Rectal smooth muscle tissue (tissue), 1 donor: ENCODE data around the gene IFIH1.

ENCODE experiments used
- H3K27ac ChIP-seq: one replicate; pipeline ENCODE4 v1.7.0; 2013; ENCODE audit warnings: low read depth, low read length, inconsistent platforms
- H3K27me3 ChIP-seq: one replicate; pipeline ENCODE4 v1.7.0; 2013; ENCODE audit warnings: low read length; ENCODE audit not compliant: control insufficient read depth, insufficient read depth
- H3K36me3 ChIP-seq: one replicate; pipeline ENCODE4 v1.7.0; 2013; ENCODE audit warnings: low read length; ENCODE audit not compliant: control insufficient read depth, insufficient read depth
- H3K4me1 ChIP-seq: one replicate; pipeline ENCODE4 v1.7.0; 2013; ENCODE audit warnings: low read length; ENCODE audit not compliant: control insufficient read depth, insufficient read depth
- H3K4me3 ChIP-seq: one replicate; pipeline ENCODE4 v1.7.0; 2013; ENCODE audit warnings: low read length
- H3K9ac ChIP-seq: one replicate; pipeline ENCODE4 v1.7.0; 2013; ENCODE audit warnings: low read length

IFIH1 gene

GRCh38 chr2:162266460-162266760, 52.1 kb downstream of the IFIH1 start:
- H3K4me1 ChIP-seq, result no peaks in the 10 kb centered on the region
- no peak overlapping the region for H3K9ac ChIP-seq
- H3K36me3 ChIP-seq, result peaks cover 10% of the 10 kb centered on the region
- H3K4me3 ChIP-seq, result no peak overlapping the region
- H3K27ac ChIP-seq, result no peak overlapping the region
- H3K27me3 ChIP-seq, result no peaks in the 10 kb centered on the region

DNA sequence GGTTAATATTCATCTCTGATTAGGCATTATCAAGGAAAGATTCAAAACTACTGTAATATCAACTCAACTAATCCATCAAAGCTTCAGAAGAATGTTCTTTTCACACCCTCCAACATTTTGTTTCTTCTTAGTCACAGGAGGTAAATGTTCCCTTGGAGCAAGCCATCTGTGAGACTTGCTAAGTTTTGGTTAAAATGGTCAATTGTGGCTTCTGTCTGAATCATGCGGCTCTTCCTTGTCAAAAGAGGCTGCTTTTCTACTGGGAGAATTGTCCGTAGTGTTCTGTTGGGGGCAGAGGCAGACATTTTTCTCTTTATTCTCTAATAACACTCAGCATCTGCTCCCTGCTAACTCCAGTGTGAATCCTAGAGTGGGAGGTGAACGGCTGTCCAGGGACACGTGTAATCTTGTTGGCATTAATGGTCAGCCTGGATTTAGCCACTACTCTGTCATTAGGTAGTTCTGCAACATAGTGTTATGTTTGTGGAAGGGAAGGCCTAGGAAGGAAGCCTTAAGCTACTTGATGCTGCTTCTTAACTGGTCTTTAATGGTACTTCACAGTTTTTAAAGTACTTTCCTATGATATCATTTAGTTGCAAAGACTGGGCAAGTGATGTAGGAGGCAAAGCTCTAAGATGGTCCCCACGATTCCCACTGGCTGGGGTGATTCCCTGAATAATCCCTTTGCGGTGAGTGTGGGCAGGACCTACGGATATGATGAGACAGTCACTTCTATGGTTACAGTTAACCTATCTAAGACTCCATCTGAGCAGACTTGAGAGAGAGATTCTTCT, 52.6 kb downstream of the IFIH1 start:
- Histone ChIP-seq H3K4me3 (no peak overlapping the region), H3K27ac (no peak overlapping the region), H3K27me3 (no peaks in the 10 kb centered on the region), H3K36me3 (peaks cover 10% of the 10 kb centered on the region), H3K4me1 (no peaks in the 10 kb centered on the region), H3K9ac (no peak overlapping the region)

GRCh38 chr2:162261032-162261945, 57.2 kb downstream of the IFIH1 start:
- peaks cover 2% of the 10 kb centered on the region for H3K4me1 ChIP-seq
- H3K27me3 ChIP-seq, result no peaks in the 10 kb centered on the region
- no peak overlapping the region for H3K9ac ChIP-seq
- no peak overlapping the region for H3K4me3 ChIP-seq
- H3K36me3 ChIP-seq, result peaks cover 5% of the 10 kb centered on the region
- no peak overlapping the region for H3K27ac ChIP-seq

DNA sequence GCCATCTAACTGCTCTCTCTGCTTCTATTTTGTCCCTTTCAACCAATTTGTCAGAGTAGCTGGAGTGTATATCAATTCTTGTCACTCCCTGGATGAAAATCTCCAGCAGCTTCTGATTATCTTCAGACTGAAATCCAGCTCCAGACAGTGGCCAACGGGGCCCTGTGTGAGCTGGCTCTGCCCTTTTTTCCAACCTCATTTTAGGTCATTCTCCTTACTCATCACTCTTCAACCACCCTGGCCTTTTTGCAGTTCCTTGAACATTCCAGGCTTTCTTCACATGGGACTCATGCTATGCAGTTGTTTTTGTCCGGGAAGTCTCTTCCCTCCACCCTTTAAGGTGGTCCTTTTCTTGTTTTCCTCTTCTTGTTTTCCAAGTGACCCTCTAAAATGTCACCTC, 59.8 kb downstream of the IFIH1 start:
- Histone ChIP-seq H3K4me3 (no peak overlapping the region), H3K27ac (no peak overlapping the region), H3K27me3 (no peaks in the 10 kb centered on the region), H3K9ac (no peak overlapping the region), H3K4me1 (peaks cover 2% of the 10 kb centered on the region), H3K36me3 (no peaks in the 10 kb centered on the region)

DNA sequence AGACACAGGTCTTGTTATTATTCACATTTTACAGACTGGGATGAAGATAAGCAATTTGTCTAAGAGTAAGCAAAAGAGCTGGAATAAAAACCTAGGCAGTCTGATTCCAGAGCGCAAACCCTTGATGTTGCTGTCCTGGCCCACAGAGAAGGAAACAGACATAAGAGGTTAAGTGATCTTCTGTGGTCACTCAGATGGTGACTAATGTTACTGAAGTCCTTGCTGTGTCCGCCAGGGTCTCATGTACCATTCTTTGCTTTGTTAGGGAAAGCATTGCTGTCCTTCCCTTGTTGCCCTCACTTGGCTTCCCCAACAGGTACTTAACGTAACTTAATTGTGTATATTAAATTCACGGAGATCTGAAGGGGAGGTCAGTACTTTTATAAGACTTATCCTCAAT, 60.3 kb downstream of the IFIH1 start:
- peaks cover 2% of the 10 kb centered on the region for H3K4me1 ChIP-seq
- H3K27me3 ChIP-seq, result no peaks in the 10 kb centered on the region
- H3K9ac ChIP-seq, result no peak overlapping the region
- no peak overlapping the region for H3K4me3 ChIP-seq
- H3K36me3 ChIP-seq, result no peaks in the 10 kb centered on the region
- H3K27ac ChIP-seq, result no peak overlapping the region

DNA sequence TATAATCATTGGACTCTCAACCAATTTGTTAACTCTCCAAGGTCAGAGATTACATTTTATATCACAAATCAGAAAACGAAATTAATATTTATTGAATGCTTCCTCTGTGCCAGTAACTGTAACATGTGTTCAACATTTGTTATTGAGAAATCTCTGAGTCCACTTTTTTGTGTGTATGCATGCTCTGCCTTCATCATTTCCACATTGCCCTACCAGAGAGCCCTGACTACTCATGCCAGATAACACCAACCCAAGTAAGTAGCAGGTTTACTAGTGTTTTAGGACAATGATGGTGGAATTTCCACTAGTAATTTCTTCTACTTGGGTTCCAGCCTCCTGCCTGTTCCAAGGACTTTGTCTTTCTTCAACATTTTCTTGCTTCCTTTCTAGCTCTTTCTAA, 61.1 kb downstream of the IFIH1 start:
- peaks cover 2% of the 10 kb centered on the region for H3K4me1 ChIP-seq
- no peak overlapping the region for H3K27ac ChIP-seq
- H3K36me3 ChIP-seq, result no peaks in the 10 kb centered on the region
- no peak overlapping the region for H3K9ac ChIP-seq
- H3K27me3 ChIP-seq, result no peaks in the 10 kb centered on the region
- H3K4me3 ChIP-seq, result no peak overlapping the region

GRCh38 chr2:162256591-162256991, 61.9 kb downstream of the IFIH1 start:
- H3K27me3 ChIP-seq, result no peaks in the 10 kb centered on the region
- H3K9ac ChIP-seq, result no peak overlapping the region
- H3K27ac ChIP-seq, result peak overlapping the region; percentile 53
- H3K4me1 ChIP-seq, result peaks cover 2% of the 10 kb centered on the region
- H3K4me3 ChIP-seq, result no peak overlapping the region
- no peaks in the 10 kb centered on the region for H3K36me3 ChIP-seq

DNA sequence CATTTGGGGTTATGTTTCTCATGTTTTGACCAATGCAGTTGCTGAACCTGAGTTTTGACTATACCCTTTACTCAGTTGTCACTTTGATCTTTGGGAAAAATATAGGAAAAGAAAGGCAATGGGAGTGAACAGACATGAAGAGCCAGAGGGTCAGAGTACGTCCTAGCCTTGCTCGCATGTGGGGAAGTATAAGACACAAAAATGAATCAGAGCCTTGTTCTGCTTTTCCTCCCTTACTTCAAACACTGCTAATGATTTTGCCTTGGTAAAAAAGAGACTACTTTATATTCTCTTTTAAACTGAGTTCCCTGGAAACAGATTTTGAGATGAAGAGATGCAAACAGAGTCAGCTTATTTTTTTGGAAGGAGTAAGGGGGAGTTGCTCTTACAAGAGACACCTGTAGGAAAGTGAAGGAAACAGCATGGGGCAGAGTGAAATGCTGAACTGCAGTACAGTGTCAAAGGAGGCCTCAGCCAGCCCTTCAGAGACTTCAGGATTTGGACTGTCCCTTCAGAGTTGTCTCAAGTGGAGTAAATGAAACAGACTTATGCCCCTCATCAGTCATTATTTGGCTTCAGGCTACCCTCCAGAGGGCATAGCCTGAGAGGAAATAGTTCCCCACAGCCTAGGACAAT, 64.1 kb downstream of the IFIH1 start:
- Histone ChIP-seq H3K4me3 (no peak overlapping the region), H3K27ac (no peak overlapping the region), H3K36me3 (no peaks in the 10 kb centered on the region), H3K27me3 (no peaks in the 10 kb centered on the region), H3K9ac (no peak overlapping the region), H3K4me1 (peaks cover 2% of the 10 kb centered on the region)

- H3K4me3 ChIP-seq, result no peak overlapping the region
- no peak overlapping the region for H3K9ac ChIP-seq
- no peaks in the 10 kb centered on the region for H3K36me3 ChIP-seq
- no peak overlapping the region for H3K27ac ChIP-seq
- no peaks in the 10 kb centered on the region for H3K27me3 ChIP-seq
- H3K4me1 ChIP-seq, result peaks cover 2% of the 10 kb centered on the region
Observed at GRCh38 chr2:162253435-162253834, 65.0 kb downstream of the IFIH1 start.

DNA sequence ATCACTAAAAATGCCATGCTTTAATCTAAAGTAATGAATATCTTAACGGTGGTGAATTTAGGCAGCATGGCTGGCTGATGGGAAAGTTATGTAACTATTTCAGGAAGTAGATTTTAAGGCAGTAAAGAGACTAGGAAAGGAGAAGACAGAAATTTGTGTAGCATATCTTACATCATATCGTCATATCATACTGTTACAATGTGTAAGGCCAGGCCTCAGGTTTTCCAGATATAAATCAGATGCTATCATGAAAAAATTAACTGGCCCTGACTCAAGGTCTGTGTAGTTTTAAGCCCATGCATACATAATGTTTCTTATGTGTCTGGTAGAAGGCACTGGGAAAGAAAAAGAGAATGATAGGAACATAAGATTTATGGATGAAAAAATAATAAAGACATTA, 66.3 kb downstream of the IFIH1 start:
- Histone ChIP-seq H3K27ac (peak overlapping the region; percentile 14), H3K4me1 (no peaks in the 10 kb centered on the region)

GRCh38 chr2:162245781-162246180, 72.7 kb downstream of the IFIH1 start:
- Histone ChIP-seq H3K27ac (peak overlapping the region; percentile 86), H3K9ac (no peak overlapping the region), H3K4me1 (peaks cover 29% of the 10 kb centered on the region), H3K27me3 (no peaks in the 10 kb centered on the region), H3K4me3 (no peak overlapping the region), H3K36me3 (no peaks in the 10 kb centered on the region)

More for the DNA sequence above, 66.3 kb downstream of the IFIH1 start:
- Histone ChIP-seq H3K4me3 (no peak overlapping the region), H3K27me3 (no peaks in the 10 kb centered on the region), H3K36me3 (no peaks in the 10 kb centered on the region), H3K9ac (no peak overlapping the region)

- Histone ChIP-seq H3K27me3 (no peaks in the 10 kb centered on the region), H3K27ac (peak overlapping the region; percentile 86), H3K9ac (no peak overlapping the region), H3K36me3 (no peaks in the 10 kb centered on the region), H3K4me3 (no peak overlapping the region), H3K4me1 (peaks cover 29% of the 10 kb centered on the region)
Observed at GRCh38 chr2:162245061-162245460, 73.4 kb downstream of the IFIH1 start.
